AG09319 (cell line): ENCODE measurements around the gene MRPS5.

Source experiments
- DNase-seq: peaks from one replicate; pipeline ENCODE4 v3.0.0-alpha.2; 2010; ENCODE audit warnings: low read depth; ENCODE audit errors: extremely low read depth
- CTCF ChIP-seq: IDR thresholded peaks from 2 replicates; pipeline ENCODE4 v1.5.1; 2011; ENCODE audit warnings: low read depth, mild to moderate bottlenecking, inconsistent platforms, low read length, moderate library complexity

Gene MRPS5

GRCh38 chr2:95075440-95076132 lies 46.0 kb downstream of the MRPS5 start:
- no peak for DNase-seq
- TF ChIP-seq CTCF, result no peak

- no peak for DNase-seq
- TF ChIP-seq CTCF, result no peak
Observed at GRCh38 chr2:95074663-95075439, 46.8 kb downstream of the MRPS5 start.

GRCh38 chr2:95073856-95074662 lies 47.5 kb downstream of the MRPS5 start:
- DNase-seq, result no peak
- no peak for TF ChIP-seq CTCF

- DNase-seq, result no peak
- no peak for TF ChIP-seq CTCF
Observed at GRCh38 chr2:95072424-95072823, 49.2 kb downstream of the MRPS5 start.

- no peak for TF ChIP-seq CTCF
- no peak for DNase-seq
Observed at GRCh38 chr2:95071856-95072255, 49.8 kb downstream of the MRPS5 start.

GRCh38 chr2:95069465-95069864 lies 52.1 kb downstream of the MRPS5 start:
- DNase-seq, result no peak
- no peak for TF ChIP-seq CTCF
